AG04450 (cell line): ENCODE measurements around the gene UNKL. TPM values are rescaled to one million over a fixed set of nuclear protein-coding genes. Genes with fewer than 3 reads are reported as not detected.

Source experiments
- CTCF ChIA-PET: fragments of 300-600, 350-600 bp; formaldehyde crosslinking; extraction: SDS; loops from one replicate; lab custom pipeline; 2022; ENCODE audit warnings: antibody characterized with exemption, inconsistent platforms; lab: Charles Lee
- POLR2A ChIA-PET: fragments of 350-600 bp; formaldehyde crosslinking; extraction: SDS; loops from one replicate; lab custom pipeline; 2021; ENCODE audit warnings: antibody characterized with exemption, inconsistent platforms; lab: Yijun Ruan, JAX
- DNase-seq: peaks from one replicate; pipeline ENCODE4 v3.0.0-alpha.2; 2011; ENCODE audit warnings: low read depth, low spot score
- H3K27ac ChIP-seq: one replicate; pipeline ENCODE4 v1.5.1; 2012; ENCODE audit warnings: low read depth, low read length, control low read depth
- H3K27me3 ChIP-seq: one replicate; pipeline ENCODE4 v1.6.0; 2012; ENCODE audit warnings: low read length; ENCODE audit not compliant: control insufficient read depth, insufficient read depth
- H3K4me3 ChIP-seq: 2 replicates; pipeline ENCODE4 v1.5.1; 2011; ENCODE audit warnings: mild to moderate bottlenecking, low read depth, low read length, control low read depth
- H3K9me3 ChIP-seq: 2 replicates; pipeline ENCODE4 v1.5.1; 2012; ENCODE audit warnings: low read length; ENCODE audit not compliant: control insufficient read depth, insufficient read depth
- polyA plus RNA-seq: library from polyadenylated mRNA; depleted of rRNA; stranded (reverse); fragments of >200 nt; gene quantifications from 2 replicates; pipeline ENCODE4 v1.2.3, GENCODE V29; 2011
- TF ChIP-seq, protein P1 (sequence below): IDR thresholded peaks from 2 replicates; pipeline ENCODE4 v1.5.1; 2011; ENCODE audit warnings: low read depth, low read length, control low read depth, inconsistent platforms

The UNKL gene
- polyA plus RNA-seq, 1 experiment = 7.6 TPM

DNA sequence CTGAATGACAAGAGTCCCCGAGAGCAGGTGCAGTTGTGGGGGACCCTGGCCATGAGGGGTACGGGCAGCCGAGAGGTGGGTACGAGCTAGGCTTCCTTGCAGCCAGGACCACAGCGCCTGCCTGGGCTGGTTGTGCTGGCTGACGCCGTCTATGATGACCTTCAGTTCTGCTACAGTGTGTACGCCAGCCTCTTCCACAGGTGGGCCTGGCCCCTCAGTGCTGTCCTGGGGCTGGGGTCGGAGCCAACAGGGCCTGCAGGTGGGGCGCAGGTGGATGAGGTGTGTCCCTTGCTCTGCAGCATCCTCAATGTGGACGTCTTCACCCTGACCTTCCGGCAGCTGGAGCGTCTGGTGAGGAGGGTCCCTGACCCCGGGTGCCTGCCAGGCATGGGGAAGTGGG lies 70.0 kb downstream of the UNKL start:
- POLR2A ChIA-PET = no interaction called here

DNA sequence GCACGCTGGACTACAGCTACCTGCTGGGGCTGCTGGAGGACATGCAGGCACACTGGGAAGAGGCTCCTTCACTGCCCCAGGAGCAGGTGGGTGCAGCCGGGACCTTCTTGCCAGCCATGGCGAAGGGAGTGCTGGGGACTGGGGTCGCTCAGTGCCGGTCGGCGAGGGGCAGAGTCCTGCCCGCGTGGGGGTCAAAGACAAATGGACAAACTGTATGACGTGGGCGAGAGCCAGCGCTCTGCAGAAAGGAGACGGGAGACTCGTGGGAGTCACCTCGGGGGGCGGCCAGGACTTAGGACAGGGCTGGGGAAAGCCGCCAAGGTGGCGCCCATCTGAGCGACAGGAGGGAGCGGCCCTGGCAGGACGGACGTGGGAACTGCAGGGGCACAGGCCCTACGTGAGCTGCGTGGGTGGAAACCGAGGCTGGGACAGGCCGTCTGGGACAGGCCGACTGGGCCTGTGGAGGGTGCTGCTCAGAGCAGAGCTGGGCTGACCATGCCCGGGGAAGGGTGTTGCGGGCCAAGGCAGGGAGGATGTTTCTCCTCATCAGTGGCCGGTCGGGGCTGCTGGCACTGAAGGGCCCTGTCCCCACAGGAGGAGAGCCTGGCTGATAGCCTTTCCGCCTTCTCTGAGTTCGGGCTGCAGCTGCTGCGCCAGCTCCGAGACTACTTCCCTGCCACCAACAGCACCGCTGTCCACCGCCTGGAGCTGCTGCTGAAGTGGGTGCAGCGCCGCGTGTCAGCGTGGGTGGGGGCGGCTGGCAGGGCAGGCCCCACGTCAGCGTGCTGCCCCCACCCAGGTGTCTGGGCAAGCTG lies 70.9 kb downstream of the UNKL start:
- H3K9me3 ChIP-seq = no peaks in the 10 kb centered on the region; the same call in 1 of the 2 replicates
- CTCF ChIA-PET = interaction anchor here (0.5 to 0.6 kb wide), 2 partner anchors 10 to 13 kb away, joined by 3 to 6 read pairs; no protein-coding TSS in a partner anchor
- no peak overlapping the region for H3K27ac ChIP-seq
- no peaks in the 10 kb centered on the region for H3K27me3 ChIP-seq
- H3K4me3 ChIP-seq = 0 out of 2 replicates have a peak overlapping the region, but pooled peaks have one; percentile 10
- POLR2A ChIA-PET = interaction anchor here (0.6 to 0.7 kb wide), 2 partner anchors 20 to 607 kb away, joined by 3 read pairs; no protein-coding TSS in a partner anchor
- DNase-seq = no peak
- TF ChIP-seq, protein P1, sequence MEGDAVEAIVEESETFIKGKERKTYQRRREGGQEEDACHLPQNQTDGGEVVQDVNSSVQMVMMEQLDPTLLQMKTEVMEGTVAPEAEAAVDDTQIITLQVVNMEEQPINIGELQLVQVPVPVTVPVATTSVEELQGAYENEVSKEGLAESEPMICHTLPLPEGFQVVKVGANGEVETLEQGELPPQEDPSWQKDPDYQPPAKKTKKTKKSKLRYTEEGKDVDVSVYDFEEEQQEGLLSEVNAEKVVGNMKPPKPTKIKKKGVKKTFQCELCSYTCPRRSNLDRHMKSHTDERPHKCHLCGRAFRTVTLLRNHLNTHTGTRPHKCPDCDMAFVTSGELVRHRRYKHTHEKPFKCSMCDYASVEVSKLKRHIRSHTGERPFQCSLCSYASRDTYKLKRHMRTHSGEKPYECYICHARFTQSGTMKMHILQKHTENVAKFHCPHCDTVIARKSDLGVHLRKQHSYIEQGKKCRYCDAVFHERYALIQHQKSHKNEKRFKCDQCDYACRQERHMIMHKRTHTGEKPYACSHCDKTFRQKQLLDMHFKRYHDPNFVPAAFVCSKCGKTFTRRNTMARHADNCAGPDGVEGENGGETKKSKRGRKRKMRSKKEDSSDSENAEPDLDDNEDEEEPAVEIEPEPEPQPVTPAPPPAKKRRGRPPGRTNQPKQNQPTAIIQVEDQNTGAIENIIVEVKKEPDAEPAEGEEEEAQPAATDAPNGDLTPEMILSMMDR = no peak

More for the DNA sequence above, 70.0 kb downstream of the UNKL start:
- CTCF ChIA-PET = interaction anchor here (0.5 to 0.6 kb wide), 2 partner anchors 9 to 14 kb away, joined by 3 to 6 read pairs; no protein-coding TSS in a partner anchor
- Histone ChIP-seq H3K4me3 (no peak overlapping the region), H3K27me3 (no peaks in the 10 kb centered on the region), H3K27ac (no peak overlapping the region), H3K9me3 (no peaks in the 10 kb centered on the region; the same call in 1 of the 2 replicates)
- TF ChIP-seq, protein P1 = no peak
- no peak for DNase-seq

- ChIA-PET CTCF (no interaction called here), POLR2A (no interaction called here)
- Histone ChIP-seq H3K4me3 (0 out of 2 replicates have a peak overlapping the region, but pooled peaks have one; percentile 10), H3K9me3 (no peaks in the 10 kb centered on the region; the same call in 1 of the 2 replicates), H3K27ac (no peak overlapping the region), H3K27me3 (no peaks in the 10 kb centered on the region)
- TF ChIP-seq, protein P1 = no peak
- DNase-seq = peak; percentile 43
These were observed 71.7 kb downstream of the UNKL start for GRCh38 chr16:1342526-1343427.

DNA sequence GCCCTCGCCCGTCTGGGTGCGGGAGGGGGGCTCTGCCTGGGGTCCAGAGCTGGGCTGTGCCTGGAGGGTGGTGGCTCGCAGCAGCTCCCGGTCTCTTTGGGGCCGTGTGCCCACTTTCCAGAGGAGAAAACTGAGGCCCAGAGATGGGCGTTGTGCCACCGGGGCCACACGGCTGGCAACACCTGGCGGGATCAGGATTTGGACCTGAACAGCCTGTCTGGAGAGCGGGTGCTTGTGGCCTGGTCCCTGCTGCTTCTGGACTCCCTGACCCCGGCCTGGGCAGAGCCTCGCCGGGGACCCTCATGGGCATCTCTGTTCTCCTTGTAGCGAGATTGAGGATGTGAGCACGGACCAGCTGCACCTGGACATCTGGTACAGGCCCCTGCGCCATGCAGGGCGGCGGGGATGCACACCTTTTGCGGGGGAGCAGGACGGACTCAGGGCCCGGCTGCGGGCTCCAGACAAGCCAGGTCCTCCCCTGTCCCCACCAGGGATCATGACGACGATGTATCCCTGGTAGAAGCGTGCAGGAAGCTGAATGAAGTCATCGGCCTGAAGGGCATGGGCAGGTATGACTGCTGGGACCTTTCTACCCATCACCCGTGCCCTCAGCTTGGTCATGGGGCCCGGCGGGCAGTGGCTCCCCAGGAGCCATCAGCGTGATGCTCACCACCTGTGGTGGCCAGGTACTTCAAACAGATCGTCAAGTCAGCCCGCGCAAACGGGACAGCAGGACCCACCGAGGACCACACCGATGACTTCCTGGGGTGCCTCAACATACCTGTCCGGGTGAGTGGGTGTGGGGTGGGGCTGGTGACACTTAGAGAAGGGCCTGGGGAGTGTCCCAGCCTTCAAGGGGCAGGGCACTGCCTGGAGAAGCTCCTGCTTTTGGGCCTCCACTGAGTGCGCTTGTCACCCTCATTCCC lies 72.7 kb downstream of the UNKL start:
- TF ChIP-seq, protein P1 = no peak
- Histone ChIP-seq H3K27me3 (no peaks in the 10 kb centered on the region), H3K27ac (no peak overlapping the region), H3K9me3 (no peaks in the 10 kb centered on the region; the same call in 1 of the 2 replicates), H3K4me3 (no peak overlapping the region)
- POLR2A ChIA-PET = no interaction called here
- CTCF ChIA-PET = no interaction called here
- DNase-seq = no peak
